GM13977 (cell line): Measurements from ENCODE around the gene TLE7.

Experiments
- DNase-seq: peaks from one replicate; pipeline ENCODE4 v3.0.0; 2012; ENCODE audit warnings: low spot score
- CTCF ChIP-seq: IDR thresholded peaks from 2 replicates; pipeline ENCODE4 v1.5.1; 2012; ENCODE audit warnings: mild to moderate bottlenecking, control low read depth; ENCODE audit not compliant: insufficient read depth; ENCODE audit errors: extremely low read depth, missing control alignments
- in situ Hi-C: fragments of 300-500 bp; cut with MboI; formaldehyde crosslinking; loops from one replicate; pipeline ENCODE4 v1.12.0; 2022; ENCODE audit warnings: low sequenced_read_pairs, low pct_unique_long_range_greater_than_20kb, mixed read lengths, inconsistent platforms; ENCODE audit not compliant: unreplicated experiment

Gene TLE7

GRCh38 chr16:71430744-71431143, 11.1 kb downstream of the TLE7 start:
- DNase-seq: no peak
- TF ChIP-seq CTCF: no peak
- in situ Hi-C loops: no loop called here

DNA sequence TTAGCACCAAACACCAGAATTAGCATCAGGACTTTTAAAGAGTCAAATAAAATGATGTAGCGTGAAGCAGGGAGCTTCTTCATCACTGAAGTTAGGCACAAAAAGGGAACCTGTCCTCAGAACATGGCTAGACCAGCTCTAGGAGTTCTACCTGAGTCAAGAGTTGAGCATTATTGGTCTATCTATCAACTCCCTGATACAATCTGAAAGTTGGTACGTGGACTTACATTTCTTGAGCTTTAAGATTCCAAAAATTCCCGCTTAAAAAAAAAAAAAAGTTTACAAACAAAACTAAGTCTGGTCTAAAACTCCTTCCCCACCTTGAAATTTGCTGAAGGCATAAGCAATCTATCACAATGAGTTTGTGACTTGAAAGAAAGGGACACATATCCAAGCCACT, 12.3 kb downstream of the TLE7 start:
- no peak for DNase-seq
- in situ Hi-C loops: no loop called here
- no peak for TF ChIP-seq CTCF

DNA sequence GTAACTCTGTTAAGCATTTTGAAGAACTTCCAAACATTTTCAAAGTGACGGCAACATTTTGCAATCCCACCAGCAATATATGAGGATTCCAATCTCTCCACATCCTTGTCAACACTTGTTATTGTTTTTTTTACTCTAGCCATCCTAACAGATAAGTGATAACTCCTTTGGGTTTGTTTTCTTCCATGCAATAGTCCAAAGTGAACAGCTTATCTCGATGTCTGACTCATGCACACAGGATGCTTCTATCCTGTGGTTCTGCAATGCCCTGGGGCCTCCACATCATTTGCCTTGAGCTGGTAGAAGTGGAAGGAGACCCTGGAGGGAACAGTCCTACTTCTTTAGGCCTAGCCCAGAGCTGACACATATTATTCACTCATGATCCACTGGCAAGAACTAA, 13.0 kb downstream of the TLE7 start:
- in situ Hi-C loops: no loop called here

GRCh38 chr16:71428385-71428784, 13.5 kb downstream of the TLE7 start:
- no peak for DNase-seq
- in situ Hi-C loops: no loop called here
- TF ChIP-seq CTCF: no peak

More for the DNA sequence above, 13.0 kb downstream of the TLE7 start:
- TF ChIP-seq CTCF: no peak
- no peak for DNase-seq

DNA sequence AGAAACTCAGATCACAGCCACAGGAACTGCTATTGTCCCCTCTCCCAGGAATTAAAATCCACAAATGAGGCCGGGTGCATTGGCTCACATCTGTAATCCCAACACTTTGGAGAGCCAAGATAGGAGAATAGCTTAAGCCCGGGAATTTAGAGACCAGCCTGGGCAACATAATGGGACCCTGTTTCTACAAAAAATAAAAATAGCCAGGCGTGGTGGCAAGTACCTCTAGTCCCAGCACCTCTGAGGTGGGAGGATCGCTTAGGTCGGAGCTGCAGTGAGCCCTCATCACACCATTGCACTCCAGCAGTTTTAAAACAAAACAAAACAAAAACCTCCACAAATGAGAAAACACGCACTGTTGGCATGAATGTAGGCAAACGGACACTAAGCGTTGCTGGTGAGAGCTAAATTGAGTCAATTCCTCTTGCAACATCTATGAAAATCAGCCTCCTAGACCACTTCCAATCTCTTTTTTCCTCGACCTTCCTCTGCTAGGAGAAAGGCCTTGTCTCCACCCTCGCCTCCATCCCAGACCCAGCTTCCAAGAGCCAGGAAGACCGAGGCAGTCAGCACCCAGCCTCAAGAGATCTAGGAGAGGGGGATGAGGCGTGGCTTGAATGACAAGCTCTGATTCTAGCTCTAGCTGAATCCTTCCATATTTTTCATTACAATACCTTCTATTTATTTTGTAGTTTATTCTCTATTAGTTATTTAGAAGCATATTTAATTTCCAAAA, 14.8 kb downstream of the TLE7 start:
- no peak for TF ChIP-seq CTCF
- in situ Hi-C loops: no loop called here
- no peak for DNase-seq

DNA sequence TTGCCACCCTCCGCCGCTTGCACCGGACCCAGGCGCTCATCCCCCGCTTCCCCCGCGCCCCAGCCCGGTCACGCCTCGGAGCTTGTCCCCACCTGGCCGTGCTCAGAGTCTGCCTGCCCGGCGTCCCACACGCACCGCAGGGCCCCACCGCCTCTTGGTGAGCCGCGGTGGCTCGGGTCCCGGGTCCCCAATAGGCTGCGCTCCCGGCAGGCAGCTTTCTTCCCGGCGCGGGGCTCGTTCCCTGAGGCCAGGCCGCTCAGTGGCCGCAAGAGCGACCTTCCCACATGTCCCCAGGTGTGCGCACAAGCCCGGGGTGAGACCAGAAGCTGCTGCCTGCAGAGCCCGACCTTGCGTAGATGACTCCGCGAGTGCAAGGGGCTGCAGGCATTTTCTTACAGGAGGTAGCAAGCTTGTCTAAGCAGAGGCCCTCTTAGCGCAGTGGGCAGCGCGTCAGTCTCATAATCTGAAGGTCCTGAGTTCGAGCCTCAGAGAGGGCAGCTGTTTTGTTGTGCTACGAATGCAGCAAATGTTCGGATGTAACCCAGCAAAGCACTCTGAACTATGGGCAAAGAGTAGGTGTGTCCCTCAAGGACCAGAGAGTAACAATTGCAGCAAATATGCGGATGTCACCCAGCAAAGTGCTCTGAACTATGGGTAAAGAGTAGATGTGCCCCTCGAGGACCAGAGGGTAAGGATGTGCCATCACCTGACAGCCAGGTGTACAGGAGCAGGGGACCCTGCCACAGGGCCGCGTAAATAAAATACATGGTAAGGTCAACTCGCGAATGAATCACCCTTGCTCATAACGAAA, 15.6 kb downstream of the TLE7 start:
- in situ Hi-C loops: no loop called here
- peak; percentile 76 for DNase-seq
- TF ChIP-seq CTCF: no peak
